ENCODE results near the gene ACTA1. TPM values are rescaled to one million over a fixed set of nuclear protein-coding genes. Genes with fewer than 3 reads are reported as not detected.
"Not testable (repeated sequence)": the region's sequence is repeated elsewhere in the genome, so short reads cannot be mapped to it uniquely, and the experiment has no call there.

The ACTA1 gene
- polyA plus RNA-seq, 1 donor from 2014 or later, result 1.0 TPM

DNA sequence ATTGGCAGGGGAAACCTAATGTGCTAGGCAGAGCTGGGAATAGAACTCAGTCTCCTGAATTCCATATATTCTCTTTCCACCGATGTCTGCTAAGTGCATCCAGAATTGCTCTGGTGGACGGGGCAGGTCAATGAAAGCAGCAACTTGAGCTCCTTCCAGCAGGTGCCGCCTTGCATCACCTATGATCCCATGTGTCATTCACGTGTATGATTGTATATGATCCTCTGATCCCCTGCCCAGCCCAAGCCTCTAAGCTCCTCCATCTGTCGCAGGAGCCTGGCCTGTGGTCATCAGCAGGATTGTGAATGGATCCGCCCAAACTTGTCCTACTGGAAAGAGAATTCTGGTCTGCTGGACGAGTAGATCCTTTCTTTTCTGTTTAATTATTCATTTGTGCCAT lies 13.1 kb downstream of the ACTA1 start:
- H3K4me2 ChIP-seq (ENCODE audit: low read length), result no peak overlapping the region
- H3F3A ChIP-seq (ENCODE audit: insufficient read depth, low read length, poor library complexity, severe bottlenecking), result no peaks in the 10 kb centered on the region
- peaks cover 1% of the 10 kb centered on the region for H3K27me3 ChIP-seq (ENCODE audit: insufficient read depth, low read depth, low read length)
- no peaks in the 10 kb centered on the region for H3K9me3 ChIP-seq (ENCODE audit: low read length)
- H3K36me3 ChIP-seq (ENCODE audit: insufficient read depth, low read length), result no peaks in the 10 kb centered on the region
- H3K4me3 ChIP-seq (ENCODE audit: low read length), result no peak overlapping the region
- H4K20me1 ChIP-seq (ENCODE audit: insufficient read depth), result no peaks in the 10 kb centered on the region
- H3K27ac ChIP-seq (ENCODE audit: low read length), result no peak overlapping the region
- no peak overlapping the region for H2AFZ ChIP-seq (ENCODE audit: low read depth, low read length)
- H3K79me2 ChIP-seq (replicated peaks; ENCODE audit: insufficient read depth, low read length), result no peaks in the 10 kb centered on the region
- H3K9me2 ChIP-seq (ENCODE audit: insufficient read depth, low read length), result no peaks in the 10 kb centered on the region
- TF ChIP-seq, protein P1, sequence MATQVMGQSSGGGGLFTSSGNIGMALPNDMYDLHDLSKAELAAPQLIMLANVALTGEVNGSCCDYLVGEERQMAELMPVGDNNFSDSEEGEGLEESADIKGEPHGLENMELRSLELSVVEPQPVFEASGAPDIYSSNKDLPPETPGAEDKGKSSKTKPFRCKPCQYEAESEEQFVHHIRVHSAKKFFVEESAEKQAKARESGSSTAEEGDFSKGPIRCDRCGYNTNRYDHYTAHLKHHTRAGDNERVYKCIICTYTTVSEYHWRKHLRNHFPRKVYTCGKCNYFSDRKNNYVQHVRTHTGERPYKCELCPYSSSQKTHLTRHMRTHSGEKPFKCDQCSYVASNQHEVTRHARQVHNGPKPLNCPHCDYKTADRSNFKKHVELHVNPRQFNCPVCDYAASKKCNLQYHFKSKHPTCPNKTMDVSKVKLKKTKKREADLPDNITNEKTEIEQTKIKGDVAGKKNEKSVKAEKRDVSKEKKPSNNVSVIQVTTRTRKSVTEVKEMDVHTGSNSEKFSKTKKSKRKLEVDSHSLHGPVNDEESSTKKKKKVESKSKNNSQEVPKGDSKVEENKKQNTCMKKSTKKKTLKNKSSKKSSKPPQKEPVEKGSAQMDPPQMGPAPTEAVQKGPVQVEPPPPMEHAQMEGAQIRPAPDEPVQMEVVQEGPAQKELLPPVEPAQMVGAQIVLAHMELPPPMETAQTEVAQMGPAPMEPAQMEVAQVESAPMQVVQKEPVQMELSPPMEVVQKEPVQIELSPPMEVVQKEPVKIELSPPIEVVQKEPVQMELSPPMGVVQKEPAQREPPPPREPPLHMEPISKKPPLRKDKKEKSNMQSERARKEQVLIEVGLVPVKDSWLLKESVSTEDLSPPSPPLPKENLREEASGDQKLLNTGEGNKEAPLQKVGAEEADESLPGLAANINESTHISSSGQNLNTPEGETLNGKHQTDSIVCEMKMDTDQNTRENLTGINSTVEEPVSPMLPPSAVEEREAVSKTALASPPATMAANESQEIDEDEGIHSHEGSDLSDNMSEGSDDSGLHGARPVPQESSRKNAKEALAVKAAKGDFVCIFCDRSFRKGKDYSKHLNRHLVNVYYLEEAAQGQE (IDR thresholded peaks at IDR 0.05; ENCODE audit: borderline replicate concordance), result no peak
- TF ChIP-seq SMC3 (conservative IDR thresholded peaks at IDR 0.05; ENCODE audit: poor library complexity), result no peak
- no peak for TF ChIP-seq TAF1 (IDR thresholded peaks at IDR 0.05; ENCODE audit: low read depth)
- no peak for TF ChIP-seq EP300 (conservative IDR thresholded peaks at IDR 0.05; ENCODE audit: poor library complexity, severe bottlenecking)
- TF ChIP-seq, protein P2, sequence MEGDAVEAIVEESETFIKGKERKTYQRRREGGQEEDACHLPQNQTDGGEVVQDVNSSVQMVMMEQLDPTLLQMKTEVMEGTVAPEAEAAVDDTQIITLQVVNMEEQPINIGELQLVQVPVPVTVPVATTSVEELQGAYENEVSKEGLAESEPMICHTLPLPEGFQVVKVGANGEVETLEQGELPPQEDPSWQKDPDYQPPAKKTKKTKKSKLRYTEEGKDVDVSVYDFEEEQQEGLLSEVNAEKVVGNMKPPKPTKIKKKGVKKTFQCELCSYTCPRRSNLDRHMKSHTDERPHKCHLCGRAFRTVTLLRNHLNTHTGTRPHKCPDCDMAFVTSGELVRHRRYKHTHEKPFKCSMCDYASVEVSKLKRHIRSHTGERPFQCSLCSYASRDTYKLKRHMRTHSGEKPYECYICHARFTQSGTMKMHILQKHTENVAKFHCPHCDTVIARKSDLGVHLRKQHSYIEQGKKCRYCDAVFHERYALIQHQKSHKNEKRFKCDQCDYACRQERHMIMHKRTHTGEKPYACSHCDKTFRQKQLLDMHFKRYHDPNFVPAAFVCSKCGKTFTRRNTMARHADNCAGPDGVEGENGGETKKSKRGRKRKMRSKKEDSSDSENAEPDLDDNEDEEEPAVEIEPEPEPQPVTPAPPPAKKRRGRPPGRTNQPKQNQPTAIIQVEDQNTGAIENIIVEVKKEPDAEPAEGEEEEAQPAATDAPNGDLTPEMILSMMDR (IDR thresholded peaks at IDR 0.05; ENCODE audit: poor library complexity, severe bottlenecking), result no peak
- no peak for TF ChIP-seq POLR2AphosphoS5 (IDR thresholded peaks at IDR 0.05)
- TF ChIP-seq EZH2 (IDR thresholded peaks at IDR 0.05; ENCODE audit: borderline replicate concordance, insufficient read depth, low read length, poor library complexity, severe bottlenecking), result no peak
- TF ChIP-seq MXI1 (conservative IDR thresholded peaks at IDR 0.05; ENCODE audit: poor library complexity, severe bottlenecking), result no peak
- TF ChIP-seq RAD21 (conservative IDR thresholded peaks at IDR 0.05), result no peak
- no peak overlapping the region for H3K9ac ChIP-seq (ENCODE audit: low read length)

DNA sequence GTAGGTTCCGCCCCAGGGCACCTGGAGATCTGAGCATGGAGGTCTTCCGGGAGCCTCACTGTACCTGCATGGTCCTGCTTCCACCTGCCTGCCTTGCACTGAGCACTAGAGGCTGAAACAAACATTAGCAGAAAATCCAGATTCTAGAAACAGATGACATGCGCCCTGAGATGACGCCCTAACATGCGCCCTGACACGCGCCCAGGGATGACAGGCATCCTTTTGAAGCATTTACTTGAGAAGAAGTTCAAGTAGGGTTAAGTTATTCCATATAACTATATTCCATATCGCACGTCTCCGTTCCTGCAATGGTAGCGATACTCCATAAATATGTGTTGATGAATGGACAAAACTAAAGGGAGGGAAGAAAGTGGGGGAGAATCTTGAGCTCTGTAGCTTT lies 13.7 kb downstream of the ACTA1 start:
- H3K36me3 ChIP-seq (ENCODE audit: insufficient read depth, low read length), result no peaks in the 10 kb centered on the region
- no peak overlapping the region for H2AFZ ChIP-seq (ENCODE audit: low read depth, low read length)
- H3K9ac ChIP-seq (ENCODE audit: low read length), result no peak overlapping the region
- no peaks in the 10 kb centered on the region for H3K79me2 ChIP-seq (replicated peaks; ENCODE audit: insufficient read depth, low read length)
- H3K9me2 ChIP-seq (ENCODE audit: insufficient read depth, low read length), result no peaks in the 10 kb centered on the region
- no peak overlapping the region for H3K4me2 ChIP-seq (ENCODE audit: low read length)
- TF ChIP-seq SMC3 (conservative IDR thresholded peaks at IDR 0.05; ENCODE audit: poor library complexity) (no peak), RAD21 (conservative IDR thresholded peaks at IDR 0.05) (no peak), TAF1 (IDR thresholded peaks at IDR 0.05; ENCODE audit: low read depth) (no peak), EZH2 (IDR thresholded peaks at IDR 0.05; ENCODE audit: borderline replicate concordance, insufficient read depth, low read length, poor library complexity, severe bottlenecking) (no peak)
- TF ChIP-seq, protein P1 (IDR thresholded peaks at IDR 0.05; ENCODE audit: borderline replicate concordance), result no peak
- TF ChIP-seq, protein P2 (IDR thresholded peaks at IDR 0.05; ENCODE audit: poor library complexity, severe bottlenecking), result no peak
- no peaks in the 10 kb centered on the region for H3K27me3 ChIP-seq (ENCODE audit: insufficient read depth, low read depth, low read length)
- H3K4me3 ChIP-seq (ENCODE audit: low read length), result no peak overlapping the region
- no peaks in the 10 kb centered on the region for H4K20me1 ChIP-seq (ENCODE audit: insufficient read depth)
- no peaks in the 10 kb centered on the region for H3K9me3 ChIP-seq (ENCODE audit: low read length)
- no peak overlapping the region for H3K27ac ChIP-seq (ENCODE audit: low read length)
- no peaks in the 10 kb centered on the region for H3F3A ChIP-seq (ENCODE audit: insufficient read depth, low read length, poor library complexity, severe bottlenecking)

DNA sequence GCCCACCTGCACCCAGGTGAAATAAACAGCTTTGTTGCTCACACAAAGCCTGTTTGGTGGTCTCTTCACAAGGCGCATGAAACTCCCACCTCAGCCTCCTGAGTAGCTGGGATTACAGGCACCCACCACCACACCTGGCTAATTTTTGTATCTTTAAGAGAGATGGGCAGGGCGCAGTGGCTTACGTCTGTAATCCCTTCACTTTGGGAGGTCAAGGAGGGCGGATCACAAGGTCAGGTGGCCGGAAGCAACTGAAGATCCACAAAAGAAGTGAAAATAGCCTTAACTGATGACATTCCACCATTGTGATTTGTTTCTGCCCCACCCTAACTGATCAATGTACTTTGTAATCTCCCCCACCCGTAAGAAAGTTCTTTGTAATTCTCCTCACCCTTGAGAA lies 15.3 kb downstream of the ACTA1 start:
- H3K79me2 ChIP-seq (replicated peaks; ENCODE audit: insufficient read depth, low read length); H3K9ac ChIP-seq (ENCODE audit: low read length); H3K9me2 ChIP-seq (ENCODE audit: insufficient read depth, low read length); H3K9me3 ChIP-seq (ENCODE audit: low read length); H3K27ac ChIP-seq (ENCODE audit: low read length); H2AFZ ChIP-seq (ENCODE audit: low read depth, low read length); H3K36me3 ChIP-seq (ENCODE audit: insufficient read depth, low read length); H3F3A ChIP-seq (ENCODE audit: insufficient read depth, low read length, poor library complexity, severe bottlenecking); H4K20me1 ChIP-seq (ENCODE audit: insufficient read depth); H3K4me3 ChIP-seq (ENCODE audit: low read length); H3K27me3 ChIP-seq (ENCODE audit: insufficient read depth, low read depth, low read length); H3K4me2 ChIP-seq (ENCODE audit: low read length): not testable (repeated sequence)

Data from neural cell (in vitro differentiated cells).